HepG2 (cell line): ENCODE measurements around the gene DTYMK. TPM values are rescaled to one million over a fixed set of nuclear protein-coding genes. Genes with fewer than 3 reads are reported as not detected.
A peak's percentile ranks its signal among the peaks of the same experiment; 100 is the strongest.

ENCODE experiments used
- CREM ChIP-seq, 2 experiments: sonication (generic) in 1 of 2; formaldehyde crosslinking in 1 of 2; IDR thresholded peaks; 2 replicates each; pipeline versions ENCODE4 v1.4.0 to v1.6.1; 2016 to 2020; ENCODE audit warnings: antibody characterized with exemption in 1 of 2, mild to moderate bottlenecking in 1 of 2, missing genetic modification reagents in 1 of 2
- EEA1 ChIP-seq: sonication (generic); formaldehyde crosslinking; IDR thresholded peaks from 2 replicates; pipeline ENCODE4 v1.5.1; 2020; ENCODE audit warnings: mild to moderate bottlenecking, missing genetic modification reagents, borderline replicate concordance
- FOSL2 ChIP-seq: sonication (generic); formaldehyde crosslinking; IDR thresholded peaks from 2 replicates; pipeline ENCODE4 v1.4.0; 2020; ENCODE audit warnings: missing genetic modification reagents
- FOXK2 ChIP-seq: fragments of 450-650 bp; IDR thresholded peaks from 2 replicates; pipeline ENCODE4 v1.6.1; 2016
- MAF1 ChIP-seq: sonication (generic); formaldehyde crosslinking; IDR thresholded peaks from 2 replicates; pipeline ENCODE4 v1.5.0; 2020; ENCODE audit warnings: missing genetic modification reagents, borderline replicate concordance
- MTF1 ChIP-seq: sonication (generic); formaldehyde crosslinking; IDR thresholded peaks from 2 replicates; pipeline ENCODE4 v1.5.0; 2020; ENCODE audit warnings: missing genetic modification reagents
- NKX3-1 ChIP-seq: sonication (generic); formaldehyde crosslinking; IDR thresholded peaks from 2 replicates; pipeline ENCODE4 v1.5.0; 2020; ENCODE audit warnings: missing genetic modification reagents
- NR2F1 ChIP-seq, 2 experiments: fragments of 450-650 bp in 1 of 2; formaldehyde crosslinking in 1 of 2; IDR thresholded peaks; 2 replicates each; pipeline versions ENCODE4 v1.5.0 to v1.6.1; 2016 to 2020; ENCODE audit warnings: mild to moderate bottlenecking in 1 of 2, missing compliant biosample characterization in 1 of 2, missing genetic modification reagents in 1 of 2, moderate library complexity in 1 of 2
- PCBP2 ChIP-seq: fragments of 200-400 bp; formaldehyde crosslinking; optimal IDR thresholded peaks from 2 replicates; pipeline ENCODE3; 2018; ENCODE audit warnings: low read length, low read depth; ENCODE audit not compliant: poor library complexity, severe bottlenecking
- SCMH1 ChIP-seq: sonication (generic); formaldehyde crosslinking; IDR thresholded peaks from 2 replicates; pipeline ENCODE4 v1.9.0; 2021; ENCODE audit warnings: missing genetic modification reagents, mild to moderate bottlenecking, borderline replicate concordance
- XRCC5 ChIP-seq: fragments of 200-400 bp; formaldehyde crosslinking; optimal IDR thresholded peaks from 2 replicates; pipeline ENCODE3; 2017; ENCODE audit warnings: mild to moderate bottlenecking, low read length
- ZFP36L2 ChIP-seq: sonication (generic); formaldehyde crosslinking; IDR thresholded peaks from 2 replicates; pipeline ENCODE4 v1.4.0; 2020; ENCODE audit warnings: missing genetic modification reagents
- ZNF484 ChIP-seq: sonication (generic); formaldehyde crosslinking; IDR thresholded peaks from 2 replicates; pipeline ENCODE4 v1.5.1; 2020; ENCODE audit warnings: mild to moderate bottlenecking, low read depth, missing genetic modification reagents, borderline replicate concordance
- ZNF557 ChIP-seq: sonication (generic); formaldehyde crosslinking; IDR thresholded peaks from 2 replicates; pipeline ENCODE4 v1.4.0; 2020; ENCODE audit warnings: missing genetic modification reagents
- ZNF615 ChIP-seq: sonication (generic); formaldehyde crosslinking; IDR thresholded peaks from 2 replicates; pipeline ENCODE4 v1.5.0; 2020; ENCODE audit warnings: mild to moderate bottlenecking, missing genetic modification reagents, borderline replicate concordance
- polyA plus RNA-seq, 8 experiments: library from polyadenylated mRNA; depleted of rRNA in 3 of 8; stranded (reverse) in 7 of 8; unstranded in 1 of 8; fragments of >200 nt; fragmentation: Illumina TruSeq in 4 of 8; extraction: Trizol in 4 of 8; gene quantifications; 2 replicates each; pipeline versions ENCODE4 v1.2.1 to v1.2.3, GENCODE V29; 2011 to 2016; ENCODE audit warnings: low read depth in 4 of 8, missing spikeins in 1 of 8, mixed read lengths in 1 of 8; ENCODE audit not compliant: insufficient read depth in 1 of 8
- total RNA-seq, 5 experiments: library from RNA; depleted of rRNA; stranded (reverse); fragments of >200 nt; fragmentation: Illumina TruSeq; extraction: Trizol; gene quantifications; 2 replicates each; pipeline ENCODE4 v1.2.3, GENCODE V29; 2016; ENCODE audit warnings: low read depth in 1 of 5
- TF ChIP-seq, protein P1 (sequence below): sonication (generic); formaldehyde crosslinking; IDR thresholded peaks from 2 replicates; pipeline ENCODE4 v1.4.0; 2020; ENCODE audit warnings: missing genetic modification reagents, borderline replicate concordance
- TF ChIP-seq, protein P2 (sequence below): IDR thresholded peaks from 2 replicates; pipeline ENCODE4 v1.6.1; 2018; ENCODE audit warnings: missing genetic modification reagents
- TF ChIP-seq, protein P3 (sequence below): sonication (generic); formaldehyde crosslinking; IDR thresholded peaks from 2 replicates; pipeline ENCODE4 v1.4.0; 2020; ENCODE audit warnings: missing genetic modification reagents, low read depth, mild to moderate bottlenecking, borderline replicate concordance
- TF ChIP-seq, protein P4 (sequence below): sonication (generic); formaldehyde crosslinking; IDR thresholded peaks from 2 replicates; pipeline ENCODE4 v1.4.0; 2020; ENCODE audit warnings: mild to moderate bottlenecking, missing genetic modification reagents

Gene DTYMK
- total and polyA plus RNA-seq, 2 of the 13 experiments (the other 11 are each of a cell fraction or from before 2014, with no cell fraction given), result 57.5 to 134 TPM

DNA sequence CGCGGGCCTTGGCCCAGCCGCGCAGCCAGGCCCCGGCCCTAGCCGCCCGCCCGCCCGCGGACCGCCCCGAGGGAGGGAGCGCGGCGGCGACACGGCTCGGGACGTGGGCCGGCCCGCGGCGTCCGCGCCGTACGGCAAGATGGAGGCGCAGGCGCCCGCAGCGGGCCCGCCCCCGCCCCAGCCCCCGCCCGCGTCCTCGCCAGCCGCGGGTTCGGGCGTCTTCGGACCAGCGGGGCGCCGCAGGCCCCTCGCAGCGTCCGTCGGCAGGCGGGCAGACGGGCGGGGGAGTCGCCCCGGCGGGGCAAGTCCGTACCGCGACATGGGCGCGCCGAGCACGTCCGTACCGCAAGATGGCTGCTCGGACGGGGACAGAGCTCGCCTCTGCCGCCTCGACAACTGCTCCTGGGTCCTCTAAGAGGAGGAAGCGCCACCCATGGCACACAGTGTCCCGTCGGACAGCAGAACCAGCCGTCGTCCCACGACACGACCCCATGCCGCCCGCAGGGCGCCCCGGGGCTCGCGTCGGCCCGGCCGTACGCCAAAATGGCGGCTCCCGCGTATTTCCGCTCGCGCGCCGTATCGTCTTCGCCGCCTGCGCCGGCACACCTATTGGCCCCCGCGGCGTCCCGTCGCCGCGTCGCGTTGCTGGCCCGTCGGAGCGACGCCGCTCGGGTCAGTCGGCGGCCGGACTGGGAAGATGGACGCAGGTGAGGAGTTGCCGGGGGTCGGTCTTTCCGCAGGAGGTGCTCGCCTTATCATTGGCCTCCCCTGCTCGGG is 49.4 kb downstream of the DTYMK start, which contains the start of the genes ATG4B and THAP4 (continued):
- TF ChIP-seq, protein P1, sequence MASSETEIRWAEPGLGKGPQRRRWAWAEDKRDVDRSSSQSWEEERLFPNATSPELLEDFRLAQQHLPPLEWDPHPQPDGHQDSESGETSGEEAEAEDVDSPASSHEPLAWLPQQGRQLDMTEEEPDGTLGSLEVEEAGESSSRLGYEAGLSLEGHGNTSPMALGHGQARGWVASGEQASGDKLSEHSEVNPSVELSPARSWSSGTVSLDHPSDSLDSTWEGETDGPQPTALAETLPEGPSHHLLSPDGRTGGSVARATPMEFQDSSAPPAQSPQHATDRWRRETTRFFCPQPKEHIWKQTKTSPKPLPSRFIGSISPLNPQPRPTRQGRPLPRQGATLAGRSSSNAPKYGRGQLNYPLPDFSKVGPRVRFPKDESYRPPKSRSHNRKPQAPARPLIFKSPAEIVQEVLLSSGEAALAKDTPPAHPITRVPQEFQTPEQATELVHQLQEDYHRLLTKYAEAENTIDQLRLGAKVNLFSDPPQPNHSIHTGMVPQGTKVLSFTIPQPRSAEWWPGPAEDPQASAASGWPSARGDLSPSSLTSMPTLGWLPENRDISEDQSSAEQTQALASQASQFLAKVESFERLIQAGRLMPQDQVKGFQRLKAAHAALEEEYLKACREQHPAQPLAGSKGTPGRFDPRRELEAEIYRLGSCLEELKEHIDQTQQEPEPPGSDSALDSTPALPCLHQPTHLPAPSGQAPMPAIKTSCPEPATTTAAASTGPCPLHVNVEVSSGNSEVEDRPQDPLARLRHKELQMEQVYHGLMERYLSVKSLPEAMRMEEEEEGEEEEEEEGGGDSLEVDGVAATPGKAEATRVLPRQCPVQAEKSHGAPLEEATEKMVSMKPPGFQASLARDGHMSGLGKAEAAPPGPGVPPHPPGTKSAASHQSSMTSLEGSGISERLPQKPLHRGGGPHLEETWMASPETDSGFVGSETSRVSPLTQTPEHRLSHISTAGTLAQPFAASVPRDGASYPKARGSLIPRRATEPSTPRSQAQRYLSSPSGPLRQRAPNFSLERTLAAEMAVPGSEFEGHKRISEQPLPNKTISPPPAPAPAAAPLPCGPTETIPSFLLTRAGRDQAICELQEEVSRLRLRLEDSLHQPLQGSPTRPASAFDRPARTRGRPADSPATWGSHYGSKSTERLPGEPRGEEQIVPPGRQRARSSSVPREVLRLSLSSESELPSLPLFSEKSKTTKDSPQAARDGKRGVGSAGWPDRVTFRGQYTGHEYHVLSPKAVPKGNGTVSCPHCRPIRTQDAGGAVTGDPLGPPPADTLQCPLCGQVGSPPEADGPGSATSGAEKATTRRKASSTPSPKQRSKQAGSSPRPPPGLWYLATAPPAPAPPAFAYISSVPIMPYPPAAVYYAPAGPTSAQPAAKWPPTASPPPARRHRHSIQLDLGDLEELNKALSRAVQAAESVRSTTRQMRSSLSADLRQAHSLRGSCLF, result no peak
- TF ChIP-seq ZFP36L2 (0 out of 2 replicates have a peak, but pooled peaks have one; percentile 66), NR2F1 (CRISPR knock-in tag; IDR thresholded peaks at IDR 0.05) (0 out of 4 replicates have a peak, but pooled peaks of 1 of the 2 experiments have one; percentile 5), MTF1 (CRISPR knock-in tag) (peak; percentile 47; the same call in 1 of the 2 replicates), ZNF484 (CRISPR knock-in tag) (no peak), NKX3-1 (CRISPR knock-in tag) (peak; percentile 30; the same call in 1 of the 2 replicates), FOXK2 (no peak), XRCC5 (peak; percentile 75), PCBP2 (no peak), SCMH1 (CRISPR knock-in tag) (no peak), ZNF557 (CRISPR knock-in tag) (no peak), ZNF615 (CRISPR knock-in tag) (no peak), MAF1 (0 out of 2 replicates have a peak, but pooled peaks have one; percentile 76), EEA1 (CRISPR knock-in tag) (no peak), FOSL2 (CRISPR knock-in tag) (peak; percentile 35; the same call in 1 of the 2 replicates), CREM (IDR thresholded peaks at IDR 0.05) (peak; percentile 87), CREM (CRISPR knock-in tag; IDR thresholded peaks at IDR 0.05) (peak; percentile 91)
- TF ChIP-seq, protein P2, sequence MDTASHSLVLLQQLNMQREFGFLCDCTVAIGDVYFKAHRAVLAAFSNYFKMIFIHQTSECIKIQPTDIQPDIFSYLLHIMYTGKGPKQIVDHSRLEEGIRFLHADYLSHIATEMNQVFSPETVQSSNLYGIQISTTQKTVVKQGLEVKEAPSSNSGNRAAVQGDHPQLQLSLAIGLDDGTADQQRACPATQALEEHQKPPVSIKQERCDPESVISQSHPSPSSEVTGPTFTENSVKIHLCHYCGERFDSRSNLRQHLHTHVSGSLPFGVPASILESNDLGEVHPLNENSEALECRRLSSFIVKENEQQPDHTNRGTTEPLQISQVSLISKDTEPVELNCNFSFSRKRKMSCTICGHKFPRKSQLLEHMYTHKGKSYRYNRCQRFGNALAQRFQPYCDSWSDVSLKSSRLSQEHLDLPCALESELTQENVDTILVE (CRISPR knock-in tag), result peak; percentile 79; the same call in 1 of the 2 replicates
- TF ChIP-seq, protein P3, sequence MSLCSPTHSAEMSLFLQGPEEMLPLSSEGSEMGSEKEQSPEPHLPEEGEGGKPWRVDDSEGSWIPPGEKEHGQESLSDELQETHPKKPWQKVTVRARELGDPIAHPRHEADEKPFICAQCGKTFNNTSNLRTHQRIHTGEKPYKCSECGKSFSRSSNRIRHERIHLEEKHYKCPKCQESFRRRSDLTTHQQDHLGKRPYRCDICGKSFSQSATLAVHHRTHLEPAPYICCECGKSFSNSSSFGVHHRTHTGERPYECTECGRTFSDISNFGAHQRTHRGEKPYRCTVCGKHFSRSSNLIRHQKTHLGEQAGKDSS (CRISPR knock-in tag), result peak; percentile 94
- TF ChIP-seq, protein P4, sequence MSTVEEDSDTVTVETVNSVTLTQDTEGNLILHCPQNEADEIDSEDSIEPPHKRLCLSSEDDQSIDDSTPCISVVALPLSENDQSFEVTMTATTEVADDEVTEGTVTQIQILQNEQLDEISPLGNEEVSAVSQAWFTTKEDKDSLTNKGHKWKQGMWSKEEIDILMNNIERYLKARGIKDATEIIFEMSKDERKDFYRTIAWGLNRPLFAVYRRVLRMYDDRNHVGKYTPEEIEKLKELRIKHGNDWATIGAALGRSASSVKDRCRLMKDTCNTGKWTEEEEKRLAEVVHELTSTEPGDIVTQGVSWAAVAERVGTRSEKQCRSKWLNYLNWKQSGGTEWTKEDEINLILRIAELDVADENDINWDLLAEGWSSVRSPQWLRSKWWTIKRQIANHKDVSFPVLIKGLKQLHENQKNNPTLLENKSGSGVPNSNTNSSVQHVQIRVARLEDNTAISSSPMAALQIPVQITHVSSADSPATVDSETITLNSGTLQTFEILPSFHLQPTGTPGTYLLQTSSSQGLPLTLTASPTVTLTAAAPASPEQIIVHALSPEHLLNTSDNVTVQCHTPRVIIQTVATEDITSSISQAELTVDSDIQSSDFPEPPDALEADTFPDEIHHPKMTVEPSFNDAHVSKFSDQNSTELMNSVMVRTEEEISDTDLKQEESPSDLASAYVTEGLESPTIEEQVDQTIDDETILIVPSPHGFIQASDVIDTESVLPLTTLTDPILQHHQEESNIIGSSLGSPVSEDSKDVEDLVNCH (CRISPR knock-in tag), result no peak
